Ecto neural progenitor cell (in vitro differentiated cells): Measurements from ENCODE around the gene MAD1L1.

Experiments used
- DNase-seq: peaks from one replicate; pipeline ENCODE4 v3.0.0-alpha.2; 2018; ENCODE audit warnings: low spot score

MAD1L1 gene

GRCh38 chr7:2139004-2139699, 93.6 kb downstream of the MAD1L1 start:
- DNase-seq = no peak

- no peak for DNase-seq
These were observed 94.5 kb downstream of the MAD1L1 start for GRCh38 chr7:2138146-2138765.

GRCh38 chr7:2134740-2135139, 98.0 kb downstream of the MAD1L1 start:
- no peak for DNase-seq

- no peak for DNase-seq
These were observed 100.5 kb downstream of the MAD1L1 start for GRCh38 chr7:2132243-2132642.

GRCh38 chr7:2131800-2132199, 100.9 kb downstream of the MAD1L1 start:
- no peak for DNase-seq

- no peak for DNase-seq
These were observed 101.4 kb downstream of the MAD1L1 start for GRCh38 chr7:2131341-2131740.

- no peak for DNase-seq
These were observed 102.7 kb downstream of the MAD1L1 start for GRCh38 chr7:2130096-2130375.

GRCh38 chr7:2129323-2130095, 103.2 kb downstream of the MAD1L1 start:
- no peak for DNase-seq

- no peak for DNase-seq
These were observed 104.0 kb downstream of the MAD1L1 start for GRCh38 chr7:2128601-2129322.

- no peak for DNase-seq
These were observed 106.1 kb downstream of the MAD1L1 start for GRCh38 chr7:2126621-2127020.

GRCh38 chr7:2125931-2126330, 106.8 kb downstream of the MAD1L1 start:
- DNase-seq = no peak

GRCh38 chr7:2124604-2125345, 108.0 kb downstream of the MAD1L1 start:
- DNase-seq = no peak

- no peak for DNase-seq
These were observed 108.8 kb downstream of the MAD1L1 start for GRCh38 chr7:2123916-2124315.

GRCh38 chr7:2123360-2123759, 109.4 kb downstream of the MAD1L1 start:
- DNase-seq = no peak

- DNase-seq = no peak
These were observed 110.1 kb downstream of the MAD1L1 start for GRCh38 chr7:2122651-2123050.

- DNase-seq = no peak
These were observed 111.6 kb downstream of the MAD1L1 start for GRCh38 chr7:2120841-2121830.

- no peak for DNase-seq
These were observed 112.5 kb downstream of the MAD1L1 start for GRCh38 chr7:2120251-2120660.

GRCh38 chr7:2118630-2119190, 114.0 kb downstream of the MAD1L1 start:
- no peak for DNase-seq

- no peak for DNase-seq
These were observed 114.7 kb downstream of the MAD1L1 start for GRCh38 chr7:2118056-2118455.

GRCh38 chr7:2117646-2118045, 115.1 kb downstream of the MAD1L1 start:
- DNase-seq = no peak
